Measurements from ENCODE around the gene MMP11.

The MMP11 gene

DNA sequence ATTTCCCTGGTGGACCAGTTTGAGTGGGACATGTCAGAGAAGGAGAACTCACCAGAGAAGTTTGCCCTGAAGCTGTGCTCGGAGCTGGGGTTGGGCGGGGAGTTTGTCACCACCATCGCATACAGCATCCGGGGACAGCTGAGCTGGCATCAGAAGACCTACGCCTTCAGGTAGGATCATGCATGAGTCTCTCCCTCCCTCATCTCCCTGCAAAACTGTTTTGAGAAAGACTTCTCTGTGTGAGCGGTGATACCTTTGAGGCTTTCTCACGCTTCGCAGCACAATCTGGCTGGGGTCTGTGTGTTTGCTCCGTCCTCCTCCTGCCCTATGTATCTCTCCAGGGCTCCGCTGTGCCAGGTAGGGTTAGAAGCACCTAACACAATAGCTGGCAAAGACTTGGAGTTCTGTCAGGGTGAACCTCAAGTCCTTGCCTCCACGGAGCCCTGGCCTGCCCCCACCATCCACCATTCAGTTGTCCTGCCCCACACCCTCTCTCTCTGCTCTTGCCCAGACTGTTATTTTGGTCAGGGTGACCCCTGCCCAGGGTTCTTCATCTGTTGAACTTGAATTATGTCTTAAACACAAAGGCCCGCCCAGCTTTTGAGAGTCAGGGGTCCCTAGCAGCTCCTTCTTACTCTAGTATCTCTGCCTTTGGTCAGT is 52.7 kb downstream of the MMP11 start:
- Histone ChIP-seq H3K79me2 (ENCODE audit: low read length) (0 out of 2 replicates have a peak, but pooled peaks cover 3% of the 10 kb centered on the region), H3K4me1 (ENCODE audit: low read length) (no peaks in the 10 kb centered on the region), H3K9ac (ENCODE audit: low read length) (no peak overlapping the region), H3K9me3 (ENCODE audit: insufficient read depth, low read length) (no peaks in the 10 kb centered on the region), H4K20me1 (ENCODE audit: insufficient read depth, low read length) (no peaks in the 10 kb centered on the region), H3K36me3 (replicated peaks; ENCODE audit: low read depth, low read length) (peaks cover 77% of the 10 kb centered on the region), H3K4me3 (ENCODE audit: low read length) (no peak overlapping the region), H3K27me3 (ENCODE audit: low read depth, low read length) (no peaks in the 10 kb centered on the region), H3K27ac (ENCODE audit: low read length) (no peak overlapping the region), H2AFZ (ENCODE audit: low read depth, low read length) (no peak overlapping the region), H3K4me2 (ENCODE audit: low read length) (no peak overlapping the region)
- TF ChIP-seq CTCF (IDR thresholded peaks at IDR 0.05; ENCODE audit: low read depth, low read length) (no peak), EZH2phosphoT487 (IDR thresholded peaks at IDR 0.05; ENCODE audit: low read depth) (no peak)

GRCh38 chr22:23826510-23827350 is 54.1 kb downstream of the MMP11 start:
- Histone ChIP-seq H3K36me3 (replicated peaks; ENCODE audit: low read depth, low read length) (peaks cover 77% of the 10 kb centered on the region), H2AFZ (ENCODE audit: low read depth, low read length) (no peak overlapping the region), H3K4me2 (ENCODE audit: low read length) (no peak overlapping the region), H3K9ac (ENCODE audit: low read length) (no peak overlapping the region), H3K27me3 (ENCODE audit: low read depth, low read length) (no peaks in the 10 kb centered on the region), H4K20me1 (ENCODE audit: insufficient read depth, low read length) (0 out of 2 replicates have a peak, but pooled peaks cover 10% of the 10 kb centered on the region), H3K79me2 (ENCODE audit: low read length) (peaks cover 12% of the 10 kb centered on the region; the same call in 1 of the 2 replicates), H3K4me1 (ENCODE audit: low read length) (no peaks in the 10 kb centered on the region), H3K9me3 (ENCODE audit: insufficient read depth, low read length) (no peaks in the 10 kb centered on the region), H3K4me3 (ENCODE audit: low read length) (no peak overlapping the region), H3K27ac (ENCODE audit: low read length) (no peak overlapping the region)
- TF ChIP-seq CTCF (IDR thresholded peaks at IDR 0.05; ENCODE audit: low read depth, low read length) (no peak), EZH2phosphoT487 (IDR thresholded peaks at IDR 0.05; ENCODE audit: low read depth) (no peak)

DNA sequence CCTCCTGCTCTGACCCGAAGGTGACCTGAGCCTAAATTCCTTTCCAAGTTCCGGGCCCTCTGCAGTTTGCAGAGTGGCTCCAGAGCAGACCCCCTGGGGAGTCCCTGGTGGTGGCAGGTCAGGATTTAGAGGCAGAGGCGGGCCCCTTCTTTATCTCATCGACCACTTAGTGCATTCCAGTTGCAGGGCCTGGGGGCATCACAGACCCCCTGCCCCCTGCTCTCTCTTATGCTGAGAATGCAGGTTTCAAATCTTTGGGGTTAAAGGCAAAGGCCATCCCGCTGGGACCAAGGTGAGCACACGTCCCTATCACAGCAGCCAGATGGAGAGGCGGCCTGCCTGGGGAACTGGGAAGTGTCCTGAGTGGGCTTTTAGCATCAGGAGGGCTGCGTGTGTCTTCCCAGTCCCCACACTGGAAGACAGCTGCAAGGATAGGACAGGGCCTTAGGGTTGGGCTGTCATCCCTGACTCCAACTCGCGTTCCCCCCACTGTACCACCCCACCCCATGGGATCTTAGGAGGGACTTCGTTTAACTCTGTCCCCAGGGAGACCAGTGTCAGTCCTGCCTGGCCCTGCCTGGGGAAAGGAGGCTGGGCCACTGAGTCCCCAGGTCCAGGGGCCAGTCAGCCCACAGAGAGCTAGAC is 54.8 kb downstream of the MMP11 start:
- TF ChIP-seq EZH2phosphoT487 (IDR thresholded peaks at IDR 0.05; ENCODE audit: low read depth) (no peak), CTCF (IDR thresholded peaks at IDR 0.05; ENCODE audit: low read depth, low read length) (no peak)
- Histone ChIP-seq H3K27ac (ENCODE audit: low read length) (no peak overlapping the region), H3K9me3 (ENCODE audit: insufficient read depth, low read length) (no peaks in the 10 kb centered on the region), H3K4me3 (ENCODE audit: low read length) (no peak overlapping the region), H3K27me3 (ENCODE audit: low read depth, low read length) (no peaks in the 10 kb centered on the region), H3K4me1 (ENCODE audit: low read length) (no peaks in the 10 kb centered on the region), H3K9ac (ENCODE audit: low read length) (no peak overlapping the region), H3K79me2 (ENCODE audit: low read length) (peaks cover 16% of the 10 kb centered on the region; the same call in 1 of the 2 replicates), H3K36me3 (replicated peaks; ENCODE audit: low read depth, low read length) (peaks cover 77% of the 10 kb centered on the region), H2AFZ (ENCODE audit: low read depth, low read length) (no peak overlapping the region), H4K20me1 (ENCODE audit: insufficient read depth, low read length) (0 out of 2 replicates have a peak, but pooled peaks cover 15% of the 10 kb centered on the region), H3K4me2 (ENCODE audit: low read length) (no peak overlapping the region)
